NCI-H128 (cell line): Measurements from ENCODE around the gene PLEKHA5.
"Not testable (repeated sequence)": the region's sequence is repeated elsewhere in the genome, so short reads cannot be mapped to it uniquely, and the experiment has no call there.

Source experiments
- DNase-seq: peaks from one replicate; lab custom pipeline; 2025; ENCODE audit not compliant: unreplicated experiment; lab: John Stamatoyannopoulos, UW

The PLEKHA5 gene

GRCh38 chr12:19398376-19399363 is 269.1 kb downstream of the PLEKHA5 start:
- no peak for DNase-seq

GRCh38 chr12:19400649-19401285 is 271.2 kb downstream of the PLEKHA5 start:
- DNase-seq: not testable (repeated sequence)

- no peak for DNase-seq
Measured at GRCh38 chr12:19402211-19402610, 272.7 kb downstream of the PLEKHA5 start.

GRCh38 chr12:19402743-19403431 is 273.4 kb downstream of the PLEKHA5 start:
- DNase-seq: no peak

- DNase-seq: no peak
Measured at GRCh38 chr12:19404242-19404880, 274.8 kb downstream of the PLEKHA5 start.

GRCh38 chr12:19409376-19409775 is 279.8 kb downstream of the PLEKHA5 start:
- DNase-seq: no peak

GRCh38 chr12:19410211-19410610 is 280.7 kb downstream of the PLEKHA5 start:
- DNase-seq: no peak

- DNase-seq: no peak
Measured at GRCh38 chr12:19410629-19411185, 281.2 kb downstream of the PLEKHA5 start.

GRCh38 chr12:19411234-19412204 is 282.0 kb downstream of the PLEKHA5 start:
- DNase-seq: no peak

GRCh38 chr12:19412844-19413243 is 283.3 kb downstream of the PLEKHA5 start:
- no peak for DNase-seq

- not testable (repeated sequence) for DNase-seq
Measured at GRCh38 chr12:19413582-19413981, 284.0 kb downstream of the PLEKHA5 start.

GRCh38 chr12:19415563-19415962 is 286.0 kb downstream of the PLEKHA5 start:
- DNase-seq: no peak

GRCh38 chr12:19419086-19419485 is 289.6 kb downstream of the PLEKHA5 start:
- no peak for DNase-seq

- no peak for DNase-seq
Measured at GRCh38 chr12:19421503-19422282, 292.2 kb downstream of the PLEKHA5 start.

GRCh38 chr12:19423166-19423930 is 293.8 kb downstream of the PLEKHA5 start:
- DNase-seq: no peak
